ENCODE measurements around the gene LHFPL2. TPM values are rescaled to one million over a fixed set of nuclear protein-coding genes. Genes with fewer than 3 reads are reported as not detected.
A peak's percentile ranks its signal among the peaks of the same experiment; 100 is the strongest.

The LHFPL2 gene
- total RNA-seq, 6 experiments from 2014 or later: 14.4 to 18.9 (median 16.7) TPM

GRCh38 chr5:78511121-78511906 lies 137.3 kb downstream of the LHFPL2 start:
- Mint-ChIP-seq H3K4me3 (no peak overlapping the region), H3K27ac (no peak overlapping the region), H3K4me1 (ENCODE audit: low read depth) (peaks cover 74% of the 10 kb centered on the region), H3K9me3 (no peaks in the 10 kb centered on the region), H3K36me3 (ENCODE audit: low read depth) (no peaks in the 10 kb centered on the region; the same call in 1 of the 2 replicates), H3K27me3 (ENCODE audit: insufficient read depth) (peaks cover 4% of the 10 kb centered on the region; the same call in 1 of the 2 replicates)
- DNase-seq: no peak
- TF ChIP-seq CTCF (IDR thresholded peaks at IDR 0.05): no peak

GRCh38 chr5:78509884-78510769 lies 138.4 kb downstream of the LHFPL2 start:
- Mint-ChIP-seq H3K27ac (peak overlapping the region; percentile 54), H3K9me3 (no peaks in the 10 kb centered on the region), H3K4me1 (ENCODE audit: low read depth) (peaks cover 71% of the 10 kb centered on the region), H3K4me3 (peak overlapping the region; percentile 70), H3K27me3 (ENCODE audit: insufficient read depth) (peaks cover 4% of the 10 kb centered on the region; the same call in 1 of the 2 replicates), H3K36me3 (ENCODE audit: low read depth) (no peaks in the 10 kb centered on the region; the same call in none of the 2 replicates)
- TF ChIP-seq CTCF (IDR thresholded peaks at IDR 0.05): peak; percentile 57; the same call in 1 of the 2 replicates
- no peak for DNase-seq

- no peak for TF ChIP-seq CTCF (IDR thresholded peaks at IDR 0.05)
- no peaks in the 10 kb centered on the region; the same call in none of the 2 replicates for H3K36me3 Mint-ChIP-seq (ENCODE audit: low read depth)
- peak overlapping the region; percentile 42; the same call in 1 of the 2 replicates for H3K4me3 Mint-ChIP-seq
- peaks cover 4% of the 10 kb centered on the region for H3K27me3 Mint-ChIP-seq (ENCODE audit: insufficient read depth)
- H3K9me3 Mint-ChIP-seq: no peaks in the 10 kb centered on the region
- peaks cover 71% of the 10 kb centered on the region for H3K4me1 Mint-ChIP-seq (ENCODE audit: low read depth)
- DNase-seq: no peak
- H3K27ac Mint-ChIP-seq: no peak overlapping the region
Measured at GRCh38 chr5:78509145-78509865, 139.3 kb downstream of the LHFPL2 start.

- no peaks in the 10 kb centered on the region for H3K9me3 Mint-ChIP-seq
- no peaks in the 10 kb centered on the region; the same call in none of the 2 replicates for H3K36me3 Mint-ChIP-seq (ENCODE audit: low read depth)
- peak overlapping the region; percentile 73 for H3K27ac Mint-ChIP-seq
- peaks cover 74% of the 10 kb centered on the region for H3K4me1 Mint-ChIP-seq (ENCODE audit: low read depth)
- no peak for TF ChIP-seq CTCF (IDR thresholded peaks at IDR 0.05)
- peak; percentile 40 for DNase-seq
- peak overlapping the region; percentile 25; the same call in 1 of the 2 replicates for H3K4me3 Mint-ChIP-seq
- peaks cover 4% of the 10 kb centered on the region for H3K27me3 Mint-ChIP-seq (ENCODE audit: insufficient read depth)
Measured at GRCh38 chr5:78508186-78508765, 140.3 kb downstream of the LHFPL2 start.

GRCh38 chr5:78507531-78507930 lies 141.0 kb downstream of the LHFPL2 start:
- no peak for DNase-seq
- Mint-ChIP-seq H3K9me3 (no peaks in the 10 kb centered on the region), H3K4me1 (ENCODE audit: low read depth) (peaks cover 78% of the 10 kb centered on the region), H3K4me3 (peak overlapping the region; percentile 25; the same call in 1 of the 2 replicates), H3K36me3 (ENCODE audit: low read depth) (no peaks in the 10 kb centered on the region; the same call in none of the 2 replicates), H3K27me3 (ENCODE audit: insufficient read depth) (peaks cover 4% of the 10 kb centered on the region), H3K27ac (peak overlapping the region; percentile 73)
- no peak for TF ChIP-seq CTCF (IDR thresholded peaks at IDR 0.05)

Data from HFFc6 (cell line).